Activated T-cell treated with anti-CD3 and anti-CD28 coated beads, Interleukin-2, amount 50 U/mL, for 48 hours (primary cell): ENCODE measurements around the gene GPHN.
"Not testable (repeated sequence)": the region's sequence is repeated elsewhere in the genome, so short reads cannot be mapped to it uniquely, and the experiment has no call there.

ENCODE experiments used
- DNase-seq, 2 experiments: peaks; one replicate each; pipeline ENCODE4 v3.0.0-alpha.2; 2020

GPHN gene

DNA sequence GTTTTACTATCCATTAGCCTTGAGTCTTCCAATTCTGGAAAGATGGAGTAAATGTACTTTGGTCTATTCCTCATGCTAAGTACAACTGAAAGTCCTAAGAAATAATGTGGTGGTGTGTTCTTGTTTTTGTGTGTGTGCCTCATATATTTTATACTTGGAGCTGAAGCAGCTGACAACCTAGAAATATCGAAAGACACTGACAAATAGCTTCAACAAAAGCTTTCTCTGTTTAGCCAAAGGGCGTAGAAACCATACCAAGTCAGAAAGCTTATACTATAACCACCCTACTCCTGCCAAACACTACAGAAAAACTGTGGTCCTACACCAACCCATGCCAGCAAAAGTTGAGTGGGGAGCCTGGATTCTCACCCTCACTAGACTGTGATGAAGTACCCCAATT is 188.4 kb downstream of the GPHN start:
- DNase-seq = no peak

DNA sequence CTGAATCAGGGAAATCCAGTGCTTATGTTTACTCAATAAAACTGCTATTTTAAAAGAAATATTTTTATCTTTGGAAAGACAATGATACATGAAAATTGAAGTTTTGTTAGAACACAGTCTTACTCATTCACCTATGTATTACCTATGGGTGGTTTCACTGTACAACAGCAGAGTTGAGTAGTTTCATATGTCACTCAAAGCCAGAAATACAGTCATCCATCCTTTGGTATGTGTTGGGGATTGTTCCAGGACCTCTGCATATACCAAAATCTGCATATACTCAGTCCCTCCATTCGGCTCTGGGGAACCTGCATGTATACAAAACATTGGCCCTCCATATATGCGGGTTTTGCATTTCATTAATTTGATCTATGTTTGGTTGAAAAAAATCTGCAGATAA is 190.6 kb downstream of the GPHN start:
- DNase-seq = no peak

DNA sequence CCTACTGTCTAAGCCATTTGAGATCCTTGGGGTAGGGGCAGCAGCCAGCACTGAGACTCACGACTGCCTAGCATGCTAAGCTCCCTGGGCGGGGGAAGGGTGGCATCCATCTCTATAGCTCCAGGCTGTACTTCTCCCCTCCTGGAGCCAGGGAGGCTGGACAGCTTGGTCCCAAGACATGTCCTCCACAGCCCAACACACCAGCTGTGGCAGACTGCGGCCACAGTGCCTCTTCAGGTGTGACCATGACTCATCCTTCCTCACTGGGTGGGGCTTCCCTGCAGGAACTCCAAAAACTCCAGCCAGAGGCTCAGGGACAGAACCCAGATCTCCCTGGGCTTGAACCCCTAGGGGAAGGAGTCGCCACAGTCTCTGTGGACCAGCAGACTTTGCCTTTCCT is 193.9 kb downstream of the GPHN start:
- no peak for DNase-seq

DNA sequence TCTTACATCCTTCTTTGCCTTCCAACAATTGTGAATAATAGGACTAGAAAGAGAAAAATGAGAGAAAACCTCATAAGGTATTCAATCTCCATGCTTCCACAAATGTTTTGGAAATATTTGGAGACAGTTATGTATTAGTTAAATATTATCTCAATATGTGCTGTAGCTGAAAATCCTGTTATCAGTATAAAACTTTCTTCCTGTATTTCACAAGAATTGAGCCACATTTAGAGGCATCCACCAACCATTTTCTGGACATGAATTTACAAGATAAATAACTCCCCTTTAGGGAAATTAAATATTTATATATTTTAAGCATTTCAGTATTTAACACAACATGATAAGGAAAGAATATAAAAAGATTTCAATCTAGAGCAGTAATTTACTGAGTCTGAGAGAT is 200.3 kb downstream of the GPHN start:
- DNase-seq = no peak

DNA sequence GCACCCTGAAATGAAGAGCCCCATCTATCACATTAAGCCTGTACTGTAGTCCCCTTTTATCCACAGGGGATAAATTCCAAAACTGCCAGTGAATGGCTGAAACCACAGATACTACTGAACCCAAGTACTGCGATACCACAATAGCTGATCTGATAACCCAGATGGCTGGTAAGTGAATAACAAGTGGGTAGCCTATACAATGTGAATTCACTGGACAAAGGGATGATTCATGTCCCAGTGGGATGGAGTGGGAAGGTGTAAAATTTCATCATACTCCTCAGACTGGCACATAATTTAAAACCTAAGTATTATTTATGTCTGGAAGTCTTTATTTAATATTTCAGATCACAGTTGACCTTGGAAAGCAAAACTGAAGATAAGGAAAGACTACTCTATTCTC is 201.3 kb downstream of the GPHN start:
- DNase-seq = no peak

DNA sequence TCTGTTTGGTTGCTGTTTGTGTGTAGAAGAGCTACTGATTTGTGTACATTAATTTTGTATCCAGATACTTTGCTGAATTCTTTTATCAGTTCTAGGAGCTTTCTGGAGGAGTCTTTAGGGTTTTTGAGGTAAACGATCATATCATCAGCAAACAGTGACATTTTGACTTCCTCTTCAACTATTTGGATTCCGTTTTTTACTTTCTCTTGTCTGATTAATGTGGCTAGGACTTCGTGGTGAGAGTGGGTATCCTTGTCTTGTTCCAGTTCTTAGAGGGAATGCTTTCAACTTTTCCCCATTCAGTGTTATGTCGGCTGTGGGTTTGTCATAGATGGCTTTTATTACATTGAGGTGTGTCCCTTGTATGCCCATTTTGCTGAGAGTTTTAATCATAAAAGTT is 206.3 kb downstream of the GPHN start:
- DNase-seq = not testable (repeated sequence)

DNA sequence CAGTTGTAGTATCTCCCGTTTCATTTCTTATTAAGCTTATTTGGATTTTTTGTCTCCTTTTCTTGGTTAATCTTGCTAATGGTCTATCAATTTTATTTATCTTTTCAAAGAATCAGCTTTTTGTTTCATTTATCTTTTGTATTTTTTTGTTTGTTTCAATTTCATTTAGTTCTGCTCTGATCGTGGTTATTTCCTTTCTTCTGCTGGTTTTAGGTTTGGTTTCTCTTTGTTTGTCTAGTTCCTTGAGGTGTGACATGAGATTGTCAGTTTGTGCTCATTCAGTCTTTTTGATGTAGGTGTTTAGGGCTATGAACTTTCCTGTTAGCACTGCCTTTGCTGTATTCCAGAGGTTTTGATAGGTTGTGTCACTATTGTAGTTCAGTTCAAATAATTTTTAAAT is 207.4 kb downstream of the GPHN start:
- DNase-seq = not testable (repeated sequence)

DNA sequence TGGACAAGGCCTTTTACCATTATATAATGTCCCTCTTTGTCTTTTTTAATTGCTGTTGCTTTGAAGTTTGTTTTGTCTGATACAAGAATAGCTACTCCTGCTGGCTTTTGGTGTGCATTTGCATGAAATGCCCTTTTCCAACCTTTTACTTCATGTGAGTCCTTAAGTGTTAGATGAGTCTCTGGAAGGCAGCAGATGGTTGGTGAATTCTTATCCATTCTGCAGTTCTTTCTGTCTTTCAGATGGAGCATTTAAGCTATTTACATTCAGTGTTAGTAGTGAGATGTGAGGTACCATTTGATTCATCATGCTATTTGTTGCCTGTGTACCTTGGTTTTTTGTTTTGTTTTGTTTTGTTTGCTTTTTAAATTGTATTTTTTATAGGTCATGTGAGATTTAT is 208.3 kb downstream of the GPHN start:
- DNase-seq = no peak

DNA sequence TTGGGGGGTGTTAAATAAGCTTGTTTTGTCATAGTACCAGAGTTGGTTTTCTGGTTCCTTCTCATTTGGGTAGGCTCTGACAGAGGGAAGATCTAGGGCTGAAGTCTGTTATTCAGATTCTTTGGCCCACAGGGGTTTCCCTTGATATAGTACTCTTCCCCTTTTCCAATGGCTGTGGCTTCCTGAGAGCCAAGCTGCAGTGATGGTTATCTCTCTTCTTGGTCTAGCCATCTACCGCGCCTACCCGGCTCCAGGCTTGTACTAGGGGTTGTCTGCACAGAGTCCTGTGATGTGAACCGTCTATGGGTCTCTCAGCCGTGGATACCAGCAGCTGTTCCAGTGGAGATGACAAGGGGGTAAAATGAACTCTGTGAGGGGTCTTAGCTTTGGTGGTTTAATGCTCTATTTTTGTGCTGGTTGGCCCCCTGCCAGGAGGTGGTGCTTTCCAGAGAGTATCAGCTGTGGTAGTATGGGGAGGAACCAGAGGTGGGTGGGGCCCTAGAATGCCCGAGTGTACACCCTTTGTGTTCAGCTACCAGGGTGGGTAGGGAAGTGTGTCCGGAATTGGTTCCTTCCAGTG is 209.7 kb downstream of the GPHN start:
- DNase-seq = no peak

DNA sequence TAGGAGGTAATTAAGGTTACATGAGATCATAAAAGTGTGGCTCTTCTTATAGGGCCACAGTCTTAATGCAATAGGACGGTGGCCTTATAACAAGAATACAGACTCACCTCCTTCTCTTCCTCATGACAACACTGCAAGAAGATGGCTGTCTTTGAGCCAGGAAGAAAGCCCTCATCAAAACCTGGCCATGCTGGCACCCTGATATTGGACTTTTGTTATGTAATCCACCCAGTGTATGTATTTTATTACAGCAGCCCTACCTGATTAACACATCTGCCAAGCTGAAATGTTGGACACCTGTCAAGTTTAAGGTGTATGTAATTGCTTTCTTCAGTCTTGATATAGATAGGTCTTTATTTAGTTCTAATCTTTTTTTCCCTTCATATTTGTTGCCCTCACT is 217.0 kb downstream of the GPHN start:
- no peak for DNase-seq

DNA sequence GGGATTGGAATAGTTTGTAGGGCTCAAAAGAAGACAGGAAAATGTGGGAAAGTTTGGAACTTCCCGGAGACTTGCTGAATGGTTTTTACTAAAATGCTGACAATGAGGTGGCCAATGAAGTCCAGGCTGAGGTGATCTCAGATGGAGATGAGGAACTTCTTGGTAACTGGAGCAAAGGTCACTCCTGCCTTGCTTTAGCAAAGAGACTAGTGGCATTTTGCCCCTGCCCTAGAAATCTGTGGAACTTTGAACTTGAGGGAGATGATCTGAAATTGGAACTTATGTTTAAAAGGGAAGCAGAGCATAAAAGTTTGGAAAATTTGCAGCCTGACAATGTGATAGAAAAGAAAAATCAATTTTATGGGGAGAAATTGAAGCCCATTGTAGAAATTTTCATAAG is 223.4 kb downstream of the GPHN start:
- not testable (repeated sequence) for DNase-seq

DNA sequence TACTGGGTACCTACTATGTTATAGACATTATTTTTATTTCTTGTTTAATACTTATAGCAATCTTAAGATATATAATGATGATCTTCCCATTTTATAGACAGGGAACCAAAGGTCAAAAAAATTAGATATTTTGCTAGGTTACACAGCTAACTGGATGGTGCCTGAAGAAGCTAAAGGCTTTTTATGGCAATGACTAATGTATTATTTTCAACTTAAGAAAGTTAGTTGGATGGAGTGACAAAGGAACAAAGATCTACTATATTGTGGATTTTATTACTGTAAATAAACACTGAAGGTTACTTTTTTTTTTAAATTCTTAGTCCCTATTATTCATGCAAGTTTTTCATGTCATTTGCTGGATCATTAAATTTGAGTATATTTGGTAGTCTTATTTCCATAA is 227.9 kb downstream of the GPHN start:
- no peak for DNase-seq

DNA sequence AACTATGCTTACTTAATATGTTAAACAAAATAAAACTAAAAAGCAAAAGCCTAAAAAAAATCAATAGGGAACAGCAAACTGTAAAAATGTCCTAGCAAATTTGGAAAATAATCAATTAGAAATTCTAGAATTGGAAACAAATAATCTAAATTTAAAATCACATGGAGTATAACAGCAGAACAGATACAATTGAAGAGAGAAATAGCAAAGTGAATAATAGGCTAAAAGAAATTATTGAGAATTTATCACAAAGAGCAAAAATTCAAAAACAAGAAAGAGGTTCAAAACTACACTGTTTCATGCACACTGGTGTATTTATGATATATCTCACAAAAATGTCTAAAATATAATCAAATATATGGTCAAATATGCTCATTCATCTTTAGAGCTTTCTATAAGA is 231.9 kb downstream of the GPHN start:
- DNase-seq = no peak

DNA sequence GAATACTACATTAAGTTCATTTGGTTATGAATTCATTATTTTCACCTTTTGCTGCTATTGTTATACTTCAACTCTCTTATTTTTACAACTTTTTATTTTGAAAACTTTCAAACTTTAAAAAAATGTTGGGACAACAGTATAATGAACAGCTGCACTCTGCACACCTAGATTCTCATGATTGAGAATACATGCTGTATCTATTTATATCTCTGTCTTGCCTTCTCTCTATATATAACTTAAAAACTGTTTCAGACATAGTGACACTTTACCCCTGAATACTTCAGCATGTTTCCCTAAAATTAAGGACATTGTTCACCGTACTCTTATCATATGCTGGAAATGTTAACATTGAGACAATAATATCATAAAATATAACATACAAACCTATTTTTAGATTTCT is 237.1 kb downstream of the GPHN start:
- DNase-seq = no peak

DNA sequence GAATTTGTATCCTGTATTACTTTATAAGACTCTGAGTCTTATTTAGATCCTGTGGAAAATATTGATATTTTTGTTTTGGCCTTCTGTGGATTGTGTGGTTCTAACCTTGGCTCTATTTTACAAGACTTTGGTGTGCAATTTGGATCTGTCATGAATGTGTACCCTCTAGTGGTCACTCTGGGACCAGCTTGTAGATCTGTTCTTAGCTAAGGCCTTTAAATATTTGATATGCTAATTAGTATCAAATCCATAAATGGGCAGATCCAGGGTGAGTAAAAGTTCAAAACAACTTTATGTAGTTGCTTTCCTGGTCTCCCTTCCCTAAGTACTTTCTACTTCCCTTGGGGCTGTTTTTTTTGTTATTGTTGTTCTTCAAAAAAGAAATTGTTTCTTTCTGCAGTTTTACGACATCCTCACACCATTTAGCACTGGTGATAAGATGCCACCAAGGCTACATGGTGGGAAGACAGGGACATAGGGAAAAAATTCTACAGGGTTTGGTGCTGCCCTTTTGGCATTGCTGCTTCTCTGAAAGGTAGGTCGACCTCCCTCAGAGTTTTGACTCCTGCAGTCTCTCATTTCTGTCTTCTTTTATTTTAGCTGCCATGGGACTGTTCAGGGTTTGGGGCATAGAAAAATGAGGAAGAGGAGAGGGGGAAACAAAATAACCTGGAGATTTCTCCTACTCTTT is 238.5 kb downstream of the GPHN start:
- DNase-seq = no peak

DNA sequence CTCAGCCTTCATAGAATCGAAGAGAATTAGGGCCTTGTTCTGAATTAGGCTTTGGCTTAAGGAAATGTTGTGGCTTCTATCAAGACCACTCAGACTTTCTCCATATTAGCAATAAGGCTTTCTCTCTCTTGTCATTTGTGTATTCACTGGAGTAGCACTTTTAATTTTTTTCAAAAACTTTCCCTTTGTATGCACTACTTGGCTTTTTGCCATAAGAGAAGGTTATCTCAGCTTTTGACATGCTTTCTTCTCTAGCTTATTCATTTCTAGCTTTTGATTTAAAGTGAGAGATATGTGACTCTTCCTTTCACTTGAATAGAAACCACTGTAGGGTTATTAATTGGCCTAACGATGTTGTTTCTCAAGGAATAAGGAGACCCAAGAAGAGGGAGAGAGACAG is 244.2 kb downstream of the GPHN start:
- no peak for DNase-seq

DNA sequence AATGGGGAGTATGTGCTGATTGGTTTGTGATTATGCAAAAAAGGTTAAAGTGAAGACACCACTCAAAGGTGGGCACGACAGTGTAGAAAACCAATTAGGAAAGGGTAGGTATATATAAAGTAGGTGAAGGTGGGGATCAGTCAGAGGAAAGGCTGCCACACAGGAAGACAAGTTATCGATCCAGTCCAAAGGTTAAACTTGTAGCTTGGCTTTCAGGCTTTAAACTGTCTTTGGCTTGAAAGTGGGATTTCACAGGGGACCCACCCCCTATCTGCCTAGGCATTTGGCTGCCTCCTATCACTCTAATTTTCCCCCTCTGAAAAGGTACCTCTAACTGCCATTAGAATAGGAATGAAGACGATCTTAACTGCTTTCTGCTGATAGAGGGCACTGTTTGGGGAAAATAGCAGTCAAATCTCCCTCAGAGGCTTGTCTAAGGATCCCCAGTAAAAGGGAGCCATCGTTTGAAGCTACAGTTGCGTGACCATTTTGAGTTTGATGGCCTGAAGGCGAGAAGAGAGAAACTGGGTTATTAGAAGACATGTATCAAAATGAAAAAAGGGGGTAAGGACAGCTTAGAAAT is 250.2 kb downstream of the GPHN start:
- DNase-seq = no peak

DNA sequence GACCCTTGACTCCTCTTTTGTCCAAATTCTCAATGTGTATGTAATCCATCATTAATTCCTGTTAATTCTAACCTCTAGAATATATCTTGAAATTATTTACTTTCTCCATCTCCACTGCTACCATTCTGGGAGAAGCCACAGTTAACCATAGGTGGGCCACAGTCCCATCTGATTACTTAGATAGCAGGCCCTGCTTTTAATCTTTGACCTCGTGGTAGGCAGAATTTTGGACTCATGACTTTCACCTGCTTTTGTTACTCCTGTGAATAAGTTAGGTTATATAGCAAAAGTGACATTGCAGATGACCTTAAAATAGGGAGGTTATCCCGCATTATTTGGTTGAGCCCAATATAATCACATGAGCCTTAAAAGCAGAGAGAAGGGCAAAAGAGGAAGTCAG is 264.2 kb downstream of the GPHN start:
- DNase-seq = no peak

DNA sequence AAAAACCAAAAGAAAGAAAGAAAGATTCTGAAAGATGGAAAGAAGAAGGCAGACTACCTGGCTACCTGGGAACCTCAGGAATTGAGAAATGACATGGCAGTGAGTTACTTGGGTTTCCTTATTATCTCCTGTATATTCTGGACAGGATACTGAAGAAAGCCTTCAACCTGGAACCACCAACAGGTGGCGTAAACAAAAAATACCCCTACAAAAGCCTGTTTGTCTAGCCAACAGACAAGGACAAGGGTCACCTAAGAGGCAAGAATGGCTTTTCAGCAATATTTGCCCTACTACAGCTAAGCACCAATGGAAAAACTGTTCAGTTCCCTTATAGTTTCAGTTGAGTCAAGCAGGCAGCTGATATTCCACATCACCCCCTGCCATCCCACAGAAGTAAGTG is 274.9 kb downstream of the GPHN start:
- DNase-seq = no peak

DNA sequence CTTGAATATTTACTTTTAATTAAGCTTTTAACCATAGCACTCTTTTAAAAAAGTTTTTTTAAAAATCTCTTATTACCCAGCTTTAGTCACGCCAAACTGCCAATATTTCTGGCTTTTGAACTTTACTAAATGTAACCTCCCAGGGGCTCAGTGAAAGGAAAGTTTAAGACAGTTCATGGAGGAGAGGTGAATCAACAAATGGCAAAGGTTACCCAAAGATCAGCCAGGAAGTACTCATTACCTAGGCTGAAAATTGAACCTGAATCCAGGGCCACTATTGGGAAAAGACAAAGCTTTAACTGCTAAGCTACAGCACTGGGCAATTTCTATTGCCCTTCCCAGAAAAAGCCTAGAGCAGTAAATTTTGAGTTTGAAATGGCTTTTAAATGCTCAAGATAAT is 282.2 kb downstream of the GPHN start:
- DNase-seq = no peak

DNA sequence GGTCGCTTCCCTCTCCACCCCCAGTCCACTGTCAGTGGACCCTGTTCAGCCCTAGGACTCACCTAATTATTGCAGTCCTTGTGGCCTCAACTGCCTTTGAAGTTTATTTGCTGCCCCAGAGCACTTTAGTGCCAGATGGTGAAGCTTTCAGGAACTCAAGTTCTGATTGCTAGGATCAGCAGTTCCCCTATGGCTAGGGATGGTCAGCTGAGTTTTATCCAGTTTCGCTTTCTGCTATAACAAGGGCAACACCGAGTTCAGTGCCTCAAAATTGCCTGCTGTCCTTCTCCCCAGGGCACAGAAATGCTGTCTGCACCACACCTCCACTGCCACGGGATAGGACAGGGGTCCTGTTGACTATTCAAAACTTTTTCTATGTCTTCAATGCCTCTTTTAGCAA is 295.0 kb downstream of the GPHN start:
- no peak for DNase-seq

DNA sequence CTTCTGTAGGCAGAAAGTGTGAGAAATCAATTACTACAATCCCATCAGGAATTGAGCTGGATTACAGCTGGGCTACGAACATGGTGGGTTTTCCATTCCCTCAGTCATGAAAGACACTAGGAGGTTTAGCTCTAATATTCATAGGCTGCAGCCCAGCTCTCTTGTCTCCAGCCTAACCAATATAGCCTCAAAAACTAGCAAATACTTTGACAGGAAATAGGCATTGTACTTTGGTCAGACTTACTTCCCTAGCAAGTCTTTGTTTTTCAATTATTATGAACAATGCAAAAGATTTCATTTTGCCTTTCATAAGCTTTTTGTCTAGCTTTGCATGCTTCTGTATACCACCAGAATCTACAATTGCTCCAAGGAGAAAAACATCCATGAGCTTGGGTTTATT is 296.2 kb downstream of the GPHN start:
- DNase-seq = no peak

DNA sequence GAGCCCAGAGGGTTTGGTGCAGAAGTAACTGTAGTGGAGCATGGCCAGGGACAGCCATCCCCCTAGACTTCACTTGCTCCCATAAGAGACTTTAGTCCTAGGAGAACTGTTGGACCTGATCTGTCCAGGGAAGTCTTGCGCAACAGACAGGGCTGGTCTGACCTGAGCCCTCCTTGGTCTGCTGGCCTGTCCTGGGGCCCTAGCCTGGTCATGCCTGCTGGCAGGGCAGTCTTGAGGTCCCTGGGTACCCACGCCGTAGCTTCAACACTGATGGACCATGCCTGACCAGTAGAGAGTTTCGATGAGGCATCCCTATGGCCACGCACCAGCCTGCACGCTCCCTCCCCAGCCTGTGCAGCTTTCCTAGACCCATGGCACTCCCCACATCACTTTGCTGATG is 305.7 kb downstream of the GPHN start:
- no peak for DNase-seq

DNA sequence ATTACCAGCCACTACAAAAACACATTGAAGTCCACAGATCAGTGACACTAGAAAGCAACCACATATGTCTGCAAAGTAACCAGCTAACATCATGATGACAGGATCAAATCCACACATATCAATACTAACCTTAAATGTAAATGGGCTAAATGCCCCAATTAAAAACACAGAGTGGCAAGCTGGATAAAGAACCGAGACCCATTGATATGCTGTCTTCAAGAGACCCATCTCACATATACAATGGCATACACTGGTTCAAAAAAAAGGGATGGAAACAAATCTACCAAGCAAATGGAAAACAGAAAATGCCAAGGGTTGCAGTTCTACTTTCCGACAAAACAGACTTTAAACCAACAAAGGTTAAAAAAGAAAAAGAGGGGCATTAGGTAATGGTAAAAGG is 307.7 kb downstream of the GPHN start:
- no peak for DNase-seq

DNA sequence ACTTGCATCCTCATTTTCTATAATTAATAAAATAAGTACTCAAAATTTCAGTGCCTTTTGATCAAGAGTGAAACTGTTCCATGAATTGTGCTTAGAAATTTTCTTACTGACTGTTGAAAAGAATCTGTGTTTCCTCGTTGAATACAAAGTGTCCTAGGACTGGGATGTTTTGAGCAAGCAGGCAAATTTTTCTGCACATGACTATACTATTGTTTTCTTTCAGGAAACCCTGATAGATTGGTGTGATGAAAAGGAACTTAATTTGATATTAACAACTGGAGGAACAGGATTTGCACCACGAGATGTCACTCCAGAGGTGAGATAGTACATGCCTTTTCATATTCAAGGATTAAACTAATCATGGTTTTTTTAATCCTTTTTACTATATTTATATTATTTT is 316.3 kb downstream of the GPHN start:
- DNase-seq = no peak
